Measurements from ENCODE around the gene PRRX2.

PRRX2 gene

DNA sequence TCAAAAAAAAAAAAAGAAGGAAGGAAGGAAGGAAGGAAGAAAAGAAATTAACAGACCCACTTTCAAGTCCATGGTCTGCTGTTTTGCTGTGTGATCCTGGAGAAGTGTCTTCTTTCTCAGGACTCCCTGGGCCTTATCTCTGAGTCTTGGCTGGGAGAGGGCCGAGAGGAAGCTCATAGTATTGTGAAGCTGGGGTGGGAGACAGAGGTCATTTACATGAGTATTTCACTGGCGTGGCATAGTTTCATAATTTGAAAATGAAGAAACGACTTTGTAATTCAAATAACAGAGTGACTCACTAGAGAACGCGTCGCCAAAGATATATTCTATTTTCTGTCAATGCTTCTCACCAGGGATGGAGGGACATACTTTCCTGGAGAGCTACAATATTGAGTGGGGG, 42.1 kb upstream of the PRRX2 start:
- Histone ChIP-seq H2AFZ (ENCODE audit: low read depth, low read length) (no peak overlapping the region), H4K20me1 (ENCODE audit: insufficient read depth, low read length) (peaks cover 20% of the 10 kb centered on the region), H3K27ac (ENCODE audit: low read length) (no peak overlapping the region), H3K9me3 (ENCODE audit: insufficient read depth, low read length) (no peaks in the 10 kb centered on the region), H3K4me2 (ENCODE audit: low read length) (no peak overlapping the region), H3K9ac (ENCODE audit: low read length) (no peak overlapping the region), H3K36me3 (replicated peaks; ENCODE audit: low read depth, low read length) (peaks cover 9% of the 10 kb centered on the region), H3K27me3 (ENCODE audit: low read depth, low read length) (no peaks in the 10 kb centered on the region; the same call in 1 of the 2 replicates), H3K4me1 (ENCODE audit: low read length) (peaks cover 29% of the 10 kb centered on the region), H3K79me2 (ENCODE audit: low read length) (peaks cover 24% of the 10 kb centered on the region), H3K4me3 (ENCODE audit: low read length) (no peak overlapping the region)
- TF ChIP-seq CTCF (IDR thresholded peaks at IDR 0.05; ENCODE audit: low read depth, low read length) (no peak), EZH2phosphoT487 (IDR thresholded peaks at IDR 0.05; ENCODE audit: low read depth) (no peak)

DNA sequence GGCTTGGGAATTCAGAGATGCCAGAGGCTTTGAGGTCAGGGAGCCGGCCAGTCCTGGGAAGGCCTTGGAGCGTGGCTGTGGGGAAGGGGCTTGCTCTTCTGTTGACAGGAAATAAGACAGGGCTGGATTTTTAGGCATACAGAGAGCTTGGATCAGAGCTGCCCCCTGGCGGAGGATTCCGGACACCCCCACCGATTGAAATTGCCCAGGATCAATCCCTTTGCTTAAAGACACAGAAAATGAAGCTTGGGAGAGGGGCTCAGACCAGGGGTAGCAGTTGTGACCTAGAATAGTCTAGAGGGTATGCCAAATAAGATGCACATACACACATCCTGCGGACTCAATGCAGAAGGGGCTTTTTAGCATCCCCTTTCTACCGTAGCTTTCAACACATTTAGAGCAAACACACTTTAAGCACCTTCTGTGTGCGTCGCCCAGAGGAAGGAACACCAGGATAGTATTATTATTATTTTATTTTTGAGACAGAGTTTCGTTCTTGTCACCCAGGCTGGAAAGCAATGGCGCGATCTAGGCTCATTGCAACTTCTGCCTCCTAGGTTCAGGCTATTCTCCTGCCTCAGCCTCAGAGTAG, 41.2 kb upstream of the PRRX2 start:
- Histone ChIP-seq H3K4me1 (ENCODE audit: low read length) (peaks cover 29% of the 10 kb centered on the region), H3K79me2 (ENCODE audit: low read length) (peaks cover 33% of the 10 kb centered on the region), H3K4me2 (ENCODE audit: low read length) (peak overlapping the region; percentile 100), H4K20me1 (ENCODE audit: insufficient read depth, low read length) (peaks cover 29% of the 10 kb centered on the region), H3K9me3 (ENCODE audit: insufficient read depth, low read length) (no peaks in the 10 kb centered on the region), H2AFZ (ENCODE audit: low read depth, low read length) (peak overlapping the region; percentile 80), H3K27me3 (ENCODE audit: low read depth, low read length) (no peaks in the 10 kb centered on the region; the same call in 1 of the 2 replicates), H3K27ac (ENCODE audit: low read length) (peak overlapping the region; percentile 62), H3K9ac (ENCODE audit: low read length) (0 out of 2 replicates have a peak overlapping the region, but pooled peaks have one; percentile 39), H3K36me3 (replicated peaks; ENCODE audit: low read depth, low read length) (peaks cover 16% of the 10 kb centered on the region), H3K4me3 (ENCODE audit: low read length) (peak overlapping the region; percentile 96)
- peak; percentile 82 for TF ChIP-seq CTCF (IDR thresholded peaks at IDR 0.05; ENCODE audit: low read depth, low read length)
- TF ChIP-seq EZH2phosphoT487 (IDR thresholded peaks at IDR 0.05; ENCODE audit: low read depth): no peak

DNA sequence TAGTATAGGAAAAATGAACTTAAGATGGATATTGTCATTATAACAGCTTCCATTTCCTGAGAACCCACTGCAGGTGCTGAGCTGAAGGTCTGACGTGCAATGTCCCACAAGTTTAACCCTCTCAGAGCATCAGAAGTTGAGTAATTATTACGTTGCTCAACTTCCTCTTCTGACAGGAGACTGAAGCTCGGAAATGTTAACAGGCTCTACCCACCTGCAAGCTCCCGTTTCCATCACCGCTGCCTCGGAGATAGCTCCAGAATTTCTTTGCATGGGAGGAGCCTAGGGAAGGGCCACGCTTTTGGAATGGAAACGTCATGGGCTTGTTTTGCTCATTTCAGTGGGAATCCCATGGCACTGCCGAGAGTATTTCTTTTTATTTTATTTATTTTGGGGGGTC, 40.5 kb upstream of the PRRX2 start:
- TF ChIP-seq CTCF (IDR thresholded peaks at IDR 0.05; ENCODE audit: low read depth, low read length): no peak
- no peak for TF ChIP-seq EZH2phosphoT487 (IDR thresholded peaks at IDR 0.05; ENCODE audit: low read depth)
- peak overlapping the region; percentile 94 for H3K9ac ChIP-seq (ENCODE audit: low read length)
- peak overlapping the region; percentile 96 for H3K4me3 ChIP-seq (ENCODE audit: low read length)
- H3K4me1 ChIP-seq (ENCODE audit: low read length): peaks cover 29% of the 10 kb centered on the region
- H3K27ac ChIP-seq (ENCODE audit: low read length): peak overlapping the region; percentile 62
- peak overlapping the region; percentile 100 for H3K4me2 ChIP-seq (ENCODE audit: low read length)
- peaks cover 36% of the 10 kb centered on the region for H4K20me1 ChIP-seq (ENCODE audit: insufficient read depth, low read length)
- no peaks in the 10 kb centered on the region for H3K9me3 ChIP-seq (ENCODE audit: insufficient read depth, low read length)
- peaks cover 16% of the 10 kb centered on the region for H3K36me3 ChIP-seq (replicated peaks; ENCODE audit: low read depth, low read length)
- H3K79me2 ChIP-seq (ENCODE audit: low read length): peaks cover 40% of the 10 kb centered on the region
- no peaks in the 10 kb centered on the region for H3K27me3 ChIP-seq (ENCODE audit: low read depth, low read length)
- peak overlapping the region; percentile 83 for H2AFZ ChIP-seq (ENCODE audit: low read depth, low read length)

- Histone ChIP-seq H3K4me1 (ENCODE audit: low read length) (peaks cover 29% of the 10 kb centered on the region), H3K27ac (ENCODE audit: low read length) (peak within 1 kb of the TSS; percentile 62), H3K9me3 (ENCODE audit: insufficient read depth, low read length) (no peaks in the 10 kb centered on the region), H4K20me1 (ENCODE audit: insufficient read depth, low read length) (peaks cover 48% of the 10 kb centered on the region), H3K36me3 (replicated peaks; ENCODE audit: low read depth, low read length) (peaks cover 16% of the 10 kb centered on the region), H3K27me3 (ENCODE audit: low read depth, low read length) (no peaks in the 10 kb centered on the region), H3K4me2 (ENCODE audit: low read length) (peak within 1 kb of the TSS; percentile 100), H3K9ac (ENCODE audit: low read length) (peak within 1 kb of the TSS; percentile 94), H3K79me2 (ENCODE audit: low read length) (peaks cover 52% of the 10 kb centered on the region), H3K4me3 (ENCODE audit: low read length) (peak within 1 kb of the TSS; percentile 96), H2AFZ (ENCODE audit: low read depth, low read length) (peak within 1 kb of the TSS; percentile 83)
- no peak for TF ChIP-seq EZH2phosphoT487 (IDR thresholded peaks at IDR 0.05; ENCODE audit: low read depth)
- no peak for TF ChIP-seq CTCF (IDR thresholded peaks at IDR 0.05; ENCODE audit: low read depth, low read length)
Observed at GRCh38 chr9:129626079-129626624, 39.3 kb upstream of the PRRX2 start, which contains the start of gene NTMT1. NTMT1 (plus strand) TSS chr9:129626163; CDS start chr9:129632704, 6,541 bp downstream.
